Spleen (tissue), 11 donors: ENCODE data around the gene AHNAK. TPM values are rescaled to one million over a fixed set of nuclear protein-coding genes. Genes with fewer than 3 reads are reported as not detected.
A peak's percentile ranks its signal among the peaks of the same experiment; 100 is the strongest.

Source experiments
- DNase-seq: peaks from one replicate; pipeline ENCODE4 v3.0.0-alpha.2; 2020
- H3K27ac ChIP-seq, 8 donors: fragments of 200-600 bp; sonication (generic) in 7 of 8; 1 replicate in 4 of 8; 2 replicates in 4 of 8; pipeline versions ENCODE4 v1.5.0 to v1.8.0; 2016 to 2021; ENCODE audit warnings: inconsistent platforms in 4 of 8, mild to moderate bottlenecking in 4 of 8, moderate library complexity in 1 of 8
- H3K27me3 ChIP-seq, 7 donors: fragments of 200-600 bp; sonication (generic) in 6 of 7; replicated peaks in 1 of 7; 1 replicate in 4 of 7; 2 replicates in 3 of 7; pipeline versions ENCODE4 v1.5.0 to v1.8.0; 2016 to 2021; ENCODE audit warnings: inconsistent platforms in 3 of 7, mild to moderate bottlenecking in 1 of 7
- H3K36me3 ChIP-seq, 6 donors: fragments of 200-600 bp; sonication (generic) in 5 of 6; 1 replicate in 4 of 6; 2 replicates in 2 of 6; pipeline versions ENCODE4 v1.5.0 to v1.8.0; 2016 to 2021; ENCODE audit warnings: inconsistent platforms in 2 of 6
- H3K4me1 ChIP-seq, 6 donors: fragments of 200-600 bp; sonication (generic) in 5 of 6; 1 replicate in 3 of 6; 2 replicates in 3 of 6; pipeline versions ENCODE4 v1.5.0 to v1.8.0; 2016 to 2021; ENCODE audit warnings: inconsistent platforms in 3 of 6
- H3K4me3 ChIP-seq, 8 donors: fragments of 200-600 bp; sonication (generic) in 7 of 8; 1 replicate in 4 of 8; 2 replicates in 4 of 8; pipeline versions ENCODE4 v1.5.0 to v1.8.0; 2016 to 2021; ENCODE audit warnings: inconsistent platforms in 4 of 8, mild to moderate bottlenecking in 4 of 8, moderate library complexity in 2 of 8
- H3K9me3 ChIP-seq, 8 donors: fragments of 200-600 bp; sonication (generic) in 7 of 8; 1 replicate in 4 of 8; 2 replicates in 4 of 8; pipeline versions ENCODE4 v1.5.0 to v1.8.0; 2016 to 2021; ENCODE audit warnings: inconsistent platforms in 4 of 8
- CTCF ChIP-seq, 11 experiments: fragments of 200-600 bp in 7 of 11; fragments of 450-650 bp in 4 of 11; sonication (generic) in 4 of 11; IDR thresholded peaks in 8 of 11; conservative IDR thresholded peaks in 3 of 11; 1 replicate in 7 of 11; 2 replicates in 4 of 11; pipeline versions ENCODE4 v1.4.0 to v1.8.0; 2016 to 2021; ENCODE audit warnings: antibody characterized with exemption in 11 of 11, inconsistent platforms in 4 of 11, mild to moderate bottlenecking in 1 of 11
- POLR2A ChIP-seq, 3 donors: fragments of 450-650 bp; IDR thresholded peaks; one replicate each; pipeline ENCODE4 v1.5.1; 2017; ENCODE audit warnings: antibody characterized with exemption in 3 of 3, mild to moderate bottlenecking in 1 of 3
- POLR2AphosphoS5 ChIP-seq, 3 donors: sonication (generic); formaldehyde crosslinking; IDR thresholded peaks; one replicate each; pipeline ENCODE4 v1.5.1; 2017; ENCODE audit warnings: antibody characterized with exemption in 3 of 3
- WGBS, 5 donors: extraction: QIAGEN DNeasy Blood & Tissue Kit in 3 of 5; methylation state at CpG; one replicate each; pipeline versions ENCODE4 v1.1.5 to v1.1.7; 2013 to 2018; 5-methylcytosine and 5-hydroxymethylcytosine counted together
- intact Hi-C: fragments of 100-400 bp; cut with DNase I; formaldehyde crosslinking; loops from one replicate; pipeline ENCODE4 v1.15.0; 2023; ENCODE audit warnings: low total_unique reads
- polyA plus RNA-seq, 3 donors: library from polyadenylated mRNA; stranded (reverse); fragments of 200-250 nt; gene quantifications; one replicate each; pipeline ENCODE4 v1.2.1, GENCODE V29; 2013
- total RNA-seq, 7 donors: library from RNA; depleted of rRNA in 3 of 7; stranded (reverse); fragments of >200 nt in 3 of 7; fragmentation: NEBNext Ultra II Directional in 4 of 7; extraction: Animal tissue kit (Norgen Biotek cat#: 25700) in 4 of 7; gene quantifications; one replicate each; pipeline versions ENCODE4 v1.1.0 to v1.2.1, GENCODE V29; 2016 to 2021
- donor health status: healthy with polysubstance abuse.
- donor health status: DM: no; HTN: no; CAD: no; lungs with moderate emphysema.
- donor health status: DM: no; HTN: no; CAD: no.
- donor health status: Bipolar disorder and iron deficiency.
- donor health status: healthy.
- donor health status: DM: no; HTN: no; CAD: no.
- donor health status: DM: yes; HTN: yes; CAD: no.

The AHNAK gene
- total and polyA plus RNA-seq, 10 donors, result 11.8 to 370 (median 259) TPM

- TF ChIP-seq CTCF (IDR thresholded peaks at IDR 0.05 in 8 of 11, conservative IDR thresholded peaks at IDR 0.05 in 3 of 11) (no peak), POLR2AphosphoS5 (IDR thresholded peaks at IDR 0.05) (peak; percentile 72 to 83 (median 75)), POLR2A (IDR thresholded peaks at IDR 0.05) (no peak)
- intact Hi-C loops, result loop anchor here (5.0 kb wide), 1 partner anchor 119 kb away; no protein-coding TSS in a partner anchor
- DNase-seq, result peak; percentile 84
- peaks cover 0 to 19% (median 5%) of the 10 kb centered on the region in 7 donors for H3K27me3 ChIP-seq
- H3K4me1 ChIP-seq, result peaks cover 55 to 99% (median 91%) of the 10 kb centered on the region in 6 donors
- 15 to 42% (median 30%) methylated on average over 11 to 16 of the region's 16 CpGs for WGBS, 5 donors
- peaks cover 0 to 7% (median 0%) of the 10 kb centered on the region in 6 donors for H3K36me3 ChIP-seq
- H3K4me3 ChIP-seq, result peak overlapping the region in 7 of 8 donors; percentile 3 to 98 (median 21)
- H3K9me3 ChIP-seq, result no peaks in the 10 kb centered on the region
- H3K27ac ChIP-seq, result peak overlapping the region; percentile 54 to 94 (median 90)
Measured at GRCh38 chr11:62540804-62541701, 5.6 kb downstream of the AHNAK start.

- no peak for DNase-seq
- peaks cover 0 to 3% (median 0%) of the 10 kb centered on the region in 7 donors for H3K27me3 ChIP-seq
- 33 to 60% (median 52%) methylated on average over 7 to 13 of the region's 13 CpGs for WGBS, 5 donors
- peak overlapping the region in 4 of 8 donors; percentile 3 to 98 (median 12) for H3K4me3 ChIP-seq
- no peak for TF ChIP-seq POLR2A (IDR thresholded peaks at IDR 0.05)
- peak in 2 of 3 donors; percentile 22 to 30 for TF ChIP-seq POLR2AphosphoS5 (IDR thresholded peaks at IDR 0.05)
- peak overlapping the region in 6 of 8 donors; percentile 61 to 94 (median 92) for H3K27ac ChIP-seq
- intact Hi-C loops, result no loop called here
- H3K4me1 ChIP-seq, result peaks cover 55 to 85% (median 77%) of the 10 kb centered on the region in 6 donors
- H3K36me3 ChIP-seq, result peaks cover 0 to 23% (median 13%) of the 10 kb centered on the region in 6 donors
- no peaks in the 10 kb centered on the region for H3K9me3 ChIP-seq
Measured at GRCh38 chr11:62539238-62539925, 7.2 kb downstream of the AHNAK start.

- H3K4me3 ChIP-seq, result peak overlapping the region in 3 of 8 donors; percentile 3 to 98 (median 12)
- DNase-seq, result no peak
- no peaks in the 10 kb centered on the region for H3K27me3 ChIP-seq
- peaks cover 0 to 31% (median 20%) of the 10 kb centered on the region in 6 donors for H3K36me3 ChIP-seq
- intact Hi-C loops, result no loop called here
- TF ChIP-seq POLR2AphosphoS5 (IDR thresholded peaks at IDR 0.05) (no peak), POLR2A (IDR thresholded peaks at IDR 0.05) (no peak), CTCF (IDR thresholded peaks at IDR 0.05 in 8 of 11, conservative IDR thresholded peaks at IDR 0.05 in 3 of 11) (no peak)
- 63 to 93% (median 79%) methylated on average over 11 to 19 of the region's 19 CpGs for WGBS, 5 donors
- H3K9me3 ChIP-seq, result no peaks in the 10 kb centered on the region
- peak overlapping the region in 5 of 8 donors; percentile 61 to 94 (median 93) for H3K27ac ChIP-seq
- peaks cover 54 to 78% (median 69%) of the 10 kb centered on the region in 6 donors for H3K4me1 ChIP-seq
Measured at GRCh38 chr11:62538470-62539237, 8.0 kb downstream of the AHNAK start.
